GM21515 (cell line): ENCODE data around the gene FAM185A.
"Not testable (repeated sequence)": the region's sequence is repeated elsewhere in the genome, so short reads cannot be mapped to it uniquely, and the experiment has no call there.

Source experiments
- ATAC-seq: cut with Tn5 transposase; IDR thresholded peaks from one replicate; pipeline ENCODE4 v1.9.1; 2021; ENCODE audit not compliant: unreplicated experiment

Gene FAM185A

DNA sequence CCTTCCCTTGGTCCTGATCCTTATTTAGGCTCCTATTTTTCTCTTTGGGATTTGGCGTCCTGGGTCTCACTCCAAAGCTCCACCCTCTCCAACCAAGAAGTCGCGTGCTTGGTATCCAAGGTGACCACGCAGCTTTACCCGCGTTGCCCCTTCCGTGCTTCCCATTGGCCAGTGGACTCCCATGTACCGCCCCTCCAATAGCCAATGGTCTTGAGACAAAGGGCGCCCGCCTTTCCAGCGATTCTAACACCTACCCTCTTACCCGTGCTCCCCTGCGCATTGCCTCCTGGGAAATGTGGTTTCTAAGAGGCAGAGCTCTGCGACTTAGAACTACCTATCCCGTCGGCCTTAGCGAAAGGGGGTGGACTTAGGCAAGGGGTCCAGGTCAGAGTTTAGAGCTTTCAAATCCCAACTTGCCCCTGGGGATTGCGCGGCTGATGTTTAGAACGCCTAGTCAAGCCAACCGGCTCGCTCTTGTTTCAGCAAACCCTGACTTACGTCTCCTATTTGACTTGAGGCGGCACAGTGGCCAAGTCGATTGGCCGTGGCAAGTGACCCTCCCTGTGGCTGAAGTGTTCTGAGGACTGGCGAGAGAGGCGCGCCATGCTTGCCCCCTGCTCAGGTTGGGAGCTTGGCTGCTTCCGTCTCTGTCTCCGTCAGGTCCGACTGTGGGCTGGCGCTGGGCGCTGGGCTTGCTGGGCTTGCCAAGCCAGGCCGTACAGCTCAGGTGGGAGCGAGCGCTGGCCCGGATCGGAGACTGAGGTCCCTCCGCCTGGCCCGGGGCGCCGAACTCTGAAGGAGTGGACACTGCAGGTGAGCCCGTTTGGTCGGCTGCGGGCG is at the start of gene FAM185A:
Gene FAM185A, plus strand, starts transcription at position 395 of the 840 bp plus-strand sequence. Its CDS starts 209 bp downstream, at position 604.
- ATAC-seq, result peak; percentile 99

DNA sequence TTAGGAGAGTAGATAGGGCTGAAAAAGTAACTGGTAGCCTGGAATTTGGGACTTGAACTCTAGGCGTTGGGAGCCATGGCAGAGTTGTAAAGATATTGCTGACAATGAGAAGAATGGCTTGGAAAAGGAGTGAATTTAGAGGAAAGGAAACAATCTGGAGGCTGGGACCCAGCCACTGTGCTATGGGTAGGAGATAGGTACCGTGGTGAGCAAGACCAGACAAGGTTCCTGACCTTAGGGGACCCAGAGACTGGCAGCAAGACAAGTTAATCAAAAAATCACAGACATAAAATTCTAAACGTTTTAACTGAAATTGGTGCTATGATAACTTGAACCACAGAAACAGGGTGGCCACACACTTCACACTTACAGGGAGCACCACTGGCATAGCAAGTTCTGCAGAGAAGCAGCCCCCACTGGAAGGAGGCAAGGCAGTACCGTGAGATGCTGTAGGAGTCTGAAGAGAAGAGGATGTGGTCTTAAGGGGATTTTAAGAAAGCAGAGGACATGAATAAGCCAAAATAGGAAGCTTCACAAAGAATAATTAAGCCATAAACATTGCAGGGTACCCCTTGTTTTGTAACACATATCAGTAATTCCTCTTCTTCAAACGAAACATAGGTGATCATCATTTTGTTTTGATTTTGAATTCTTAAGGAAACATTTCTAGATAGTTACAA is 35.6 kb upstream of the FAM185A start:
- peak; percentile 67 for ATAC-seq

DNA sequence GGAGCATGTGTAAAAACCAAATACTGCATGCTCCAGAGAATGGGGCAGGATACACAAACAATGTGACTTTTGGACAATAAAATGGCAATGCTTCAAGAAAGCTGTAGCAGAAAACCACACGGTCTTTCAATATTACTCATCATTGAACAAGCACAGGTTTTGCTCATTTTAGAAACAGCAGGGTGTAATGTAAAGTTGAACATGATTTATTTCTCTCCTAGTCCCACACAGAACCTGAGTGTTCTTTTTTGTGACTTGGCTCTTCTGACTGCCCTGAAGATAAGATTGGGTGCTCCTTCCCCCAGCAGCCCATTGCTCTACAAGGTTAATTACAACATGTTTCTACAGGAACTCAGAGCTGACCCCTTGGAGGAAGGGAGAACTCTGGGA is 35.1 kb upstream of the FAM185A start:
- ATAC-seq, result peak; percentile 72

- not testable (repeated sequence) for ATAC-seq
Measured at GRCh38 chr7:102714774-102715522, 33.9 kb upstream of the FAM185A start.

DNA sequence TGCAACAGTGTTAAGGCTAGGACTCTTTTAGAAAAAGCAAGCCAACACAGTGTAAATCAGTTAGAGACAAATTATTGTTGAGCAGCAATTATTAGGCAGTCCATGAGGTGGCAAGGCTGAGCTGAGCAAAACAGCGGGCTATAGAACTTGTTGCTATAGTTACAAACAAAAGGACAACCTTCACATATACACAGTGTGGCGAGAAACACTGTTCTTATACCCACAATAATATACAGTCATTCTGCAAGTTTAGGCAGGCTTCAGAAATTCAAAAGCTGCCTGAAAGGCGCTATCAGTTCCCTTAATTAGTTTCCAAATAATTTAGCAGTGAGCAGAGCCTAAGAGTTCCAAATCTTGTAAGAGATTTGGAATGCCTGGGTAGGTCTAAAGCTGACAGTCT is 33.1 kb upstream of the FAM185A start:
- ATAC-seq, result peak; percentile 51

- ATAC-seq, result not testable (repeated sequence)
Measured at GRCh38 chr7:102718491-102718890, 30.3 kb upstream of the FAM185A start.

DNA sequence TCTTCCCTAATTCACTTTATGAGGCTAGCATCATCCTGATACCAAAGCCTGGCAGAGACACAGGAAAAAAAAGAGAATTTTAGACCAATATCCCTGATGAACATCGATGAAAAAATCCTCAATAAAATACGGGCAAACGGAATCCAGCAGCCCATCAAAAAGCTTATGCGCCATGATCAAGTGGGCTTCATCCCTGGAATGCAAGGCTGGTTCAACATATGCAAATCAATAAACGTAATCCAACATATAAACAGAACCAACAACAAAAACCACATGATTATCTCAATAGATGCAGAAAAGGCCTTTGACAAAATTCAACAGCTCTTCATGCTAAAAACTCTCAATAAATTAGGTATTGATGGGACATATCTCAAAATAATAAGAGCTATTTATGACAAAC is 22.6 kb upstream of the FAM185A start:
- not testable (repeated sequence) for ATAC-seq

DNA sequence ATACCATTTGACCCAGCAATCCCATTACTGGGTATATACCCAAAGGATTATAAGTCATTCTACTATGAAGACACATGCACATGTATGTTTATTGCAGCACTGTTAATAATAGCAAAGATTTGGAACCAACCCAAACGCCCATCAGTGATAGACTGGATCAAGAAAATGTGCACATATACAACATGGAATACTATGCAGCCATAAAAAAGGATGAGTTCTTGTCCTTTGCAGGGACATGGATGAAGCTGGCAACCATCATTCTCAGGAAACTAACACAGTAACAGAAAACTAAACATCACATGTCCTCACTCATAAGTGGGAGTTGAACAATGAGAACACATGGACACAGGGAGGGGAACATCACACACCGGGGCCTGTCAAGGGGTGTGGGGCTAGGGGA is 19.1 kb upstream of the FAM185A start:
- not testable (repeated sequence) for ATAC-seq

- ATAC-seq, result not testable (repeated sequence)
Measured at GRCh38 chr7:102730431-102730830, 18.4 kb upstream of the FAM185A start.

DNA sequence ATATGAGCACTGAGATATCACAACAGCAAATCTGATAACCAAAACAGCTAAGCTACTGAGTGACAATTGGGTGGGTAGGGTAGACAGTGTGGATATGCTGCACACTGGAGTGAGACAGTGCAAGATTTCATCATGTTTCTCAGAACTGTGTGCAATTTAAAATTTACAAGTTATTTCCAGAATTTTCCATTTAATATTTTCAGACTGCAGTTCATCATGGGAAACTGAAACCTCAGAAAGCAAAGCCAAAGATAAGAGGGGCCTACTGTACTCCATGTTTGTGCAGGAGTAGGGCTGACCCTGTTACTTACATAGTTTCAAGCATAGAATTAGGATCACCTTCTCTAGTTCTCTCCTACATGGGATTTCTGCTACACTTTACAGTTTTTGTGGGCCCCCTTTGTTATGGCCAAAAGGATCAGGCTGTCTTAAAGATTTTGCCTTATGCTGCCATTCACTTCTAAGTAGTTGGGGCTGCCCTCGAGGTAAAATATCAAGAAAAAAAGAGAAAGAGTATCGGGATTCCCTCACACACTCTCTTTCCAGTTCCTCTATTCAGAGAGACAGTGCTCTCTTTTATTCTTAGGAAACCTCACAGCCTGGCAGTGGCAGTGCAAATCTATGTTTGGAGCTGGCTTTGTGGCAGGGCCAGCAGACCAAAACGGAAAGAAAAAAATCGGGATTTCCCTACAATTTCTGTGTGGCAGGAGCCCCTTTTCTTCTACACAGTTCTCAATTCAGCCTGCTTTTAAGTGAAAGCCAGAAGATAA is 6.6 kb upstream of the FAM185A start:
- not testable (repeated sequence) for ATAC-seq

DNA sequence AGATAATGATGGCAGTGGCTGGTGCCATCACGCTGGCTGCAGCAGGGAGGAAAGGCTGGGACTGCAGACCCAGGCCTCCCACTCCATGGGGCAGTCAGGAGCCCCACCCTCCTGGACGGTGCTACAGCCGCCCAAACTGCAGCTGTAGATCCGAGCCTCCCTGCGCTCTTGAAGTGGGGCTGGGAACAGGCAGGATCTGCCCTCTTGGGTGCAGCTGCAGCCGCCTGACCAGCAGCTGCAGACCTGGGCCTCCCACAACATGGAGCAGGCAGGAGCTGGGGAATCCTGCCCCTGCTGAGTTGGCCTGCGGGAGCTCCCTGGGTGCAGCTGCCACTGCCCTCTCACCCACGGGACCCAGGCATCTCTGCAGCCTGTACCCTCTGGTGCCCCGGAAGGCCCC is 4.9 kb upstream of the FAM185A start:
- not testable (repeated sequence) for ATAC-seq

DNA sequence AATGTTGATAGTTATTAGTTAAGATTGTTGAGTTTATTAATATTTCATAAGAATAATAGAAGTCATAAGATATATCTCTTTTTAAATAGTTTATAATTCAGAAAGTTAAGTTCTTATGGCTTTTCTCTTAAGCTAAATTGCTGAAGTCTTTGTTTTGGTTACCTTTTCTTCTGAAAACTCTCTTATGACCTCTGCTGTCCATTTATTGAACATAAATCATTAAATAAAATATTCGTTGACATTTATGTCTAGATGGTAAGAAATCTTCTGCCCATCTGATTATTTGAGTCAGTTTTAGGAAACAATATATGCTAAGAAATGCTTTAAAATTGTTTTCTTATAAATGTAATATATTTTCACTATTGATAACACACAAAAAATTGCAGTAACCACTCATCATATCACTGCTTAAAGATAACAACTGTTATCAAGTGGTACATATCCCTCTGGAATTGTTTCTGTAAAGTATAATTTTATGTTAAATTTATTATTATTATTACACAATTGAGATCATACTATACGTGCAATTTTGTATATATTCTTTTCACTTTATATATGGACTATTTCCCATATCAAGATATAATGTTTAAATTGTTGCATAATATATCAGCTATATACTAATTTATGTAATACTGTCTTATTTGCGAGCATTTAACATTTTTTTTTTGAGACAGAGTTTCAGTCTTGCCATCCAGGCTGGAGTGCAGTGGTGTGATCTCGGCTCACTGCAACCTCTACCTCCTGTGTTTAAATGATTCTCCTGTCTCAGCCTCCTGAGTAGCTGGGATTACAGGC is 3.1 kb upstream of the FAM185A start:
- ATAC-seq, result not testable (repeated sequence)

DNA sequence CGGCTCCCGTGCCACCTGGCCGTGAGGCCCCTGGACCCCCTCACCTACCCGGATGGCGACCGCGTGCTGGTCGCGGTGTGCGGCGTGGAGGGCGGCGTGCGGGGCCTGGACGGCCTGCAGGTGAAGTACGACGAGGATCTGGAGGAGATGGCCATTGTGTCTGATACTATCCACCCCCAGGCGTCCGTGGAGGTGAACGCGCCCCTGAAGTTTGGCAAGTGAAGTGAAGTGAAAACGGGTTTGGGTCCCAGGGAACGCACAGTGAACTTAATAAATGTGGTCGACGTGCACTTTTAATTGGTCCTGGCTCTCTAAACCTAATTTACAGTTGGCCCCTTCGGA is 617 bp downstream of the FAM185A start:
- ATAC-seq, result peak; percentile 1

DNA sequence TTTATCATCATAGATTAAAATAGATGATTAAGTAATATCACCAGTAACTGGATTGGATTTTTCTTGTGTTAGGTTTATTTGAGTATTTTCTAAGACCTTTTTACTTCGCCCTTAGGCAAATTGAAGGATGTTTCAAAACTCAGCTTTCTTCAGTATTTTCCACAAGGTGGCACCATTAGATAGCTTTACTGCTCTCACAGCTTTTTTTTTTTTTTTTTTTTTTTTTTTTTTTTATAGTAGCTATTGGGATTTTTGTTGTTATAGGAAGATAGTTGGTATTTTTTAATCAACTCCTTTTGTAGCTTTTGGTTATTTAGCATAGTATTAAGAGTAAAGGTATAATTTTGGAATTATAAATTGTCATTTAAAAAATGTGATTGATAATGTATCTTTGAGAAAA is 9.4 kb downstream of the FAM185A start:
- not testable (repeated sequence) for ATAC-seq

DNA sequence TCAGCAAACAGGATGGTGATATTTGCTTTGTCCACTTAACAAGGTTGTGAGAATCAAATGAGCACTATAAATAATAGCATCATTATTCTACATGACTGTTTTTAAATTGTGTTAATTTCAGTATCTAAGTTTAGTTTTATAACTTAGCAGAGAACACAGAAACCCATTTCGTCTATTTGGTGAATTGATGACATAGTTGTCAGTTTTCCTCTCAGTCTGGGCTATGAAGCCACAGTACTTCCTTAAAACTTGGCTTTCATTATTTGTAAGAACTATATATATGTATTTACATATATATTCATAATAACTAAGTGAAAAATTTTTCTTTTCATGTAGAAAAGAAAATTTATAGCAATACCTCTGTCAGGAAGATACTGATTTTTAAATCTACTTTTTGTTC is 11.1 kb downstream of the FAM185A start:
- not testable (repeated sequence) for ATAC-seq

DNA sequence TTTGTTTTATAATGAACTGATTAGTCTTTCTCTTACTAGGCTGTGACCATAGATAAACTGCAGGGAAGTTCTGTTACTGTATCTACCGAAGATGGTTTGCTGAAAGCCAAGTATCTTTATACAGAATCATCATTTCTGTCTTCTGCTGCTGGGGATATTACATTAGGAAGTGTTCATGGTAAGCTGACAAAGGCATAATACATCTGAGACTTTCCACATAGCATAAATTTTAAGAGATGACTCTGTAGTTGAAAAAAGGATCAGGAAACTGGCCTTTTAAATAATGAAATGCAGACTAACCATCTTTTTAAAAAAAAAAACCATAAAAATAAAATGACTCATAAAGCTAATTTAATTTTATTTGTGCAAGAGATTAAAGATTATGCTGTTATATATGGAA is 12.4 kb downstream of the FAM185A start:
- not testable (repeated sequence) for ATAC-seq

DNA sequence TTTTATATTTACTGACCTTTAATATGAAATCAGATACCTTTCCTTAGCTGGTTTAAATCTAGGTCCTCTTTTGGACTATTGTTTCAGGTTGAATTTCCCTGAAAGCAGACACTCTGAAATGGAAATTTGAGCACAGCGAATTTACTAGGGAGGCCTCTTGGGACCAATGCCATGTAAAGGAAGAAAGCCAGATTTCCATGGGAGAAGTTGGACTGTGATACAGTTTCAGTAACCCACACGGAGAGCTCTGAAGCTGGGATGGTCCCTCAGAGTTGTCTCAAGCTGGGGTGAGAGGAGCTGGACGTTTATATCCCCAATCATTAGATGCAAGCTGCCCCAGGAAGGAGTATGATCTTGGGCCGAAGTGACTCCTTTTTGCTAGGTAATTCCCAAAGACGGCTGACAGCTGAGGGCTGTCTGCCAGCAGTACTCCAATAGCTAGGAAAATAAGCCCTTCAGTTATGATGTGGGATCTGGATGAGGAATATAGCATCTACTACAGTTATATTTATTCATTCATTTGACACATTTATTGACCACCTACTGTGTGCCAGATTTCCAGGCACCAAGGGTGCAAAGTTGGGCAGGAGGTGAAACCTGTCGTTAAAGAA is 14.6 kb downstream of the FAM185A start:
- ATAC-seq, result not testable (repeated sequence)

- not testable (repeated sequence) for ATAC-seq
Measured at GRCh38 chr7:102769657-102770192, 20.9 kb downstream of the FAM185A start.

GRCh38 chr7:102770467-102770866 is 21.7 kb downstream of the FAM185A start:
- not testable (repeated sequence) for ATAC-seq
